ENCODE measurements around the gene IRAG1.
"Not testable (repeated sequence)": the region's sequence is repeated elsewhere in the genome, so short reads cannot be mapped to it uniquely, and the experiment has no call there.

Gene IRAG1

GRCh38 chr11:10692531-10693115 lies 932 bp downstream of the IRAG1 start:
- no peak for DNase-seq (ENCODE audit: low read depth)
- H3K4me3 ChIP-seq (ENCODE audit: low read depth, low read length), result no peak overlapping the region
- TF ChIP-seq, protein P1, sequence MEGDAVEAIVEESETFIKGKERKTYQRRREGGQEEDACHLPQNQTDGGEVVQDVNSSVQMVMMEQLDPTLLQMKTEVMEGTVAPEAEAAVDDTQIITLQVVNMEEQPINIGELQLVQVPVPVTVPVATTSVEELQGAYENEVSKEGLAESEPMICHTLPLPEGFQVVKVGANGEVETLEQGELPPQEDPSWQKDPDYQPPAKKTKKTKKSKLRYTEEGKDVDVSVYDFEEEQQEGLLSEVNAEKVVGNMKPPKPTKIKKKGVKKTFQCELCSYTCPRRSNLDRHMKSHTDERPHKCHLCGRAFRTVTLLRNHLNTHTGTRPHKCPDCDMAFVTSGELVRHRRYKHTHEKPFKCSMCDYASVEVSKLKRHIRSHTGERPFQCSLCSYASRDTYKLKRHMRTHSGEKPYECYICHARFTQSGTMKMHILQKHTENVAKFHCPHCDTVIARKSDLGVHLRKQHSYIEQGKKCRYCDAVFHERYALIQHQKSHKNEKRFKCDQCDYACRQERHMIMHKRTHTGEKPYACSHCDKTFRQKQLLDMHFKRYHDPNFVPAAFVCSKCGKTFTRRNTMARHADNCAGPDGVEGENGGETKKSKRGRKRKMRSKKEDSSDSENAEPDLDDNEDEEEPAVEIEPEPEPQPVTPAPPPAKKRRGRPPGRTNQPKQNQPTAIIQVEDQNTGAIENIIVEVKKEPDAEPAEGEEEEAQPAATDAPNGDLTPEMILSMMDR (IDR thresholded peaks at IDR 0.05; ENCODE audit: low read depth, low read length, missing control alignments), result no peak

GRCh38 chr11:10688401-10688800 lies 5.2 kb downstream of the IRAG1 start:
- H3K4me3 ChIP-seq (ENCODE audit: low read depth, low read length), result no peak overlapping the region
- no peak for DNase-seq (ENCODE audit: low read depth)
- TF ChIP-seq, protein P1 (IDR thresholded peaks at IDR 0.05; ENCODE audit: low read depth, low read length, missing control alignments), result peak; percentile 49

DNA sequence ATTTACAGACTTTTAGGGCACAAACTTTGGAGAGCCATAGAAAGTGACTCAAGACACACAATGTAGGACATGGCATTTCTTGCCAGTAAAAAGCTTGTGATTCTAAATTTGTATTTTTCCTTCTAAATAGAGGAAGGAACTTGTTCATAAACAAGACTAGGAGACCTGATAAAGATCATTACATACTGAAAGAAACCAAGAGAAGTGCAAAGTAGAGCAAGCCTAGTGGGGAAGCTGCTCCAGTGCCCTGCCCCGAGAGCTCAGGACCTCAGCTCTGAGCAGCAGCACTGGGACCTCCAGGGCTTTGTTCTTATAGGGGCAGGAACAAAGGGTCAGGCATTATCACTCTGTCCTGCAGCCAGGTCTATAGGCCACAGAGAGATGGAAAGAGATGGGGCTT lies 7.2 kb downstream of the IRAG1 start:
- TF ChIP-seq, protein P1 (IDR thresholded peaks at IDR 0.05; ENCODE audit: low read depth, low read length, missing control alignments), result no peak
- DNase-seq (ENCODE audit: low read depth), result no peak
- no peak overlapping the region for H3K4me3 ChIP-seq (ENCODE audit: low read depth, low read length)

- DNase-seq (ENCODE audit: low read depth), result no peak
- no peak overlapping the region for H3K4me3 ChIP-seq (ENCODE audit: low read depth, low read length)
- TF ChIP-seq, protein P1 (IDR thresholded peaks at IDR 0.05; ENCODE audit: low read depth, low read length, missing control alignments), result no peak
These were observed 10.1 kb downstream of the IRAG1 start for GRCh38 chr11:10683429-10683828.

DNA sequence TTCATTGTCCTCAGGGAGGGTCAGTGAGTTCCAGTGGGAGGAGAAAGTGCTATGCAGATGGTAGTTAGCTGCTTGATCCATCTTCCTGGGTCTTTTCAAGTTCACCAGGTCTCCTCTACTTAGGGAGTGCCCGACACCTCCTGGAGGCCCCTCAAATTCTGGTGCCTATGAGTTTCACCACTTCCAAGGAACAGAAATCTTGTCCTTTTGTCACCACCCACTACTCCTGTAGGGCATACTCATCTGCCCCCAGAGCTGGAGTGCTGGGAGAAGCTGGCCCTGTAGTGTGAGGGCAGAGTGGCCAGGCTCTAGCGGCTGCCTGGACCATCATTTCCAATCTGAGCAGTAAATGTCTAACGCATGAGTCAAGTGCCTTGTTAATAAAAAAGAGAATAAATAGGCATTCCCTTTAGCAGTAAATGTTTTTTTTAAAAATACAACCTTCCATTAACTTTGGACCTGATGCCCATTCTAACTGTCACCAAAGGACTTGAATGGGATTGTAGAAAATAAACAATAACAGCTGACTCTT lies 12.5 kb downstream of the IRAG1 start:
- no peak for DNase-seq (ENCODE audit: low read depth)
- TF ChIP-seq, protein P1 (IDR thresholded peaks at IDR 0.05; ENCODE audit: low read depth, low read length, missing control alignments), result no peak
- no peak overlapping the region for H3K4me3 ChIP-seq (ENCODE audit: low read depth, low read length)

DNA sequence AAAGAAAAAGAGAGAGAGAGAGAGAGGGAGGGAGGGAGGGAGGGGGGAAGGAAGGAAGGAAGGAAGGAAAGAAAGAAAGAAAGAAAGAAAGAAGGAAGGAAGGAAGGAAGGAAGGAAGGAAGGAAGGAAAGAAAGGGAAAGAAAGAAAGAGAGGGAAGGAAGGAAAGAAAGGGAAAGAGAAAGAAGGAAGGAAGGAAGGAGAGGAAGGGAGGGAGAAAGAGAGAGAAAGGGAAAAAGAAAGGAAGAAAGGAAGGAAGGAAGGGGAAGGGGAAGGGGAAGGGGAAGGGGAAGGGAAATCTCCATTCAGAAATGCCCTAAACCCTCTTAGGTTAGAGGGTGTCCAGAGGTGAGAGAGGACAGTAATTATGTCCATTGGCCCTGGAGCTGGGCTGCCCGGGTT lies 13.3 kb downstream of the IRAG1 start:
- H3K4me3 ChIP-seq (ENCODE audit: low read depth, low read length); DNase-seq (ENCODE audit: low read depth): not testable (repeated sequence)

GRCh38 chr11:10679644-10680043 lies 13.9 kb downstream of the IRAG1 start:
- DNase-seq (ENCODE audit: low read depth), result no peak
- H3K4me3 ChIP-seq (ENCODE audit: low read depth, low read length), result no peak overlapping the region
- TF ChIP-seq, protein P1 (IDR thresholded peaks at IDR 0.05; ENCODE audit: low read depth, low read length, missing control alignments), result no peak
